HG02610 (cell line): ENCODE measurements around the gene INSYN2B.

Experiments
- ATAC-seq: cut with Tn5 transposase; IDR thresholded peaks from one replicate; pipeline ENCODE4 v1.9.1; 2021; ENCODE audit warnings: mild to moderate bottlenecking, moderate library complexity; ENCODE audit not compliant: unreplicated experiment

The INSYN2B gene

DNA sequence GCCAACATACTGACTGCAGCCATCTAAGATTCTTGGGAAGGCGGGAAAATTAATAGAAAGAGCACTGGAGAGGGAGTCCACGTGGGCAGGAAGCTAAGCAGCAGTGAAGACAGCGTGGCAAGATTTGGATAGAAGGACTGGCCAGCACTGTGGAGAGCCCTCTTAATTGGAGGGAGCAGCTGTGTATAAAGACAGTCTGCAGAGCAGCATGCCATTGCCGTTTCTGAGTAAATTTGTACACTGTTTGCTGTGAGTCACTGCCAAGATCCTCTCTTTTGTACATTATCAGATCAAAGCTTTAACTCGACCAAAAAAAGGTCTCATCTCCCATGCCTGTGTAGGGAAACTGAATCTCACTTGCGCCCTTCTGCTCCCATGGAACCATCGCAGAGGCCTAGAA is 45.3 kb downstream of the INSYN2B start:
- no peak for ATAC-seq

- ATAC-seq, result no peak
These were observed 46.7 kb downstream of the INSYN2B start for GRCh38 chr5:169933616-169934015.

GRCh38 chr5:169933127-169933526 is 47.2 kb downstream of the INSYN2B start:
- ATAC-seq, result no peak

DNA sequence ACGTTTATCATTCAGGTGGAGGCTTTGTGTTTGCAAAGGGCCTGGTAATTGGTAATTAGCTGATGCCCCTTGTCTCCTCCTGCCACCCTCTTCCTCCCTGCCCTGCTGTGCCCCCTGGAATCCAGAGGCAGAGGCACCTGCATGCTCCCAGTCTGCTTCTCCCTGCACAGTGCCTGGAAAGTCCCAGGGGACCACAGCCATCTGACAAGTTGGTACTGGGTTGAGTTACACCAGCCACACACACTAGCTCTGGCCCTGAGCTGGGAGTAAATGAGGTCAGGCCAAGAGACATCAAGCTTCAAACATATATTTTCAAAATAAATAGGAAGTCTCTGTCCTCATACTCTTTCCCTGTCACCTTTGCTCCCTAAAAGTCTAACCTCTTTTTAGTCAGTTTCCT is 56.3 kb downstream of the INSYN2B start:
- ATAC-seq, result peak; percentile 92

DNA sequence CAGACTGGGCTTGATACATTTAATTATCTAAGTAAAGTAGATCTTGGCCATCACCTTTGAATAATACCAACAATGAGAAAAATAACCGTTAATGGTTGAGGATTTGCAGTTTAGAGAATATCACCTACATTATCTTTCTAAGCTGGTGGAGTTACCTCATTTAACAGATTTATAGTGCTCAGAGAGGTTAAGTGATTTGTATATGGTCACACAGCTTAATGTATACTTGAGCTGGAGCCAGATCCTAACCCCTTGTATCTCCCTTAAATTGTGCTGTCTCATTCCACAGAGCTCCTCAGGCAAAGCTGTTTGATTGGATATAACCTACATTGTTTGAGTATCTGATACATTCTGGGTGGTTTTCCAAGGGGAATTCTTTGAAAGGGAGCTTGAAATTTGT is 57.8 kb downstream of the INSYN2B start:
- ATAC-seq, result no peak

DNA sequence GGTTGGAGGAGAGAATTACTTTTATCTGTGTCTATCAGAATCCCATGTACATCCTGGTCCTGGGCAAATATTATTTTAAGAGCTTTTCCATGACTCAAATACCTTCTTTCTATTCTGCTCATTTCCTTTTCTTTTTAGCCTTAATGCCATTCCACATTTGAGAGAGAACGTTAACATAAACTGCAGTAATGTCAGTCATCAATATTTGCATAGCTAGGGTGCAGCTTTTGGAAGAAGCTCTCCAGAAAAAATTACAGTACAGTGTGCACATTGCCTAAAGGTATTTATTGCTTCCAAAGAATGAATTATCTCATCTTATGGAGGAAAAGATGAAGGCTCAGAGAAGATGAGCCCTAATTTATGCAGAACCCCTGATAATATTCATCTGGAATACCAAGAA is 58.3 kb downstream of the INSYN2B start:
- no peak for ATAC-seq

- no peak for ATAC-seq
These were observed 58.9 kb downstream of the INSYN2B start for GRCh38 chr5:169921384-169921783.

DNA sequence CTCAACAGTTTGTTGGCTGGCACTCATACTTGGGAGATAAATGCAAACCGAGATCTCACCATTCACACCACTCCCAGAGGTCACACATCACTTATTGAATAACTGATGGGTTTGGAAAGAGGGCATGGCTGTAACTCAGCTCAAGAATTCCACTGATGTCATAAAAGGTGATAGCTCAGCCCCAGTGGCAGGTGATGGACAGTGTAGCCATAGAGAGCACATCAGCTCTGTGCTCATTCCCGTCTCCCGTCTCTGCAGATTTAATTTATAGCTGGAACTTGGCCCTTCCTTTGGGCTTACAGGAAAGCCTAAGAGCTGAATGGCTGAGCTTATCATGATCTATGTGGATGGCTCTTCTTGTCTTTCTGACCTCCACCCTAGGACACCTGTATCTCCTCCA is 59.8 kb downstream of the INSYN2B start:
- ATAC-seq, result no peak

- ATAC-seq, result no peak
These were observed 62.1 kb downstream of the INSYN2B start for GRCh38 chr5:169918228-169918627.

GRCh38 chr5:169917500-169917899 is 62.8 kb downstream of the INSYN2B start:
- ATAC-seq, result no peak

- no peak for ATAC-seq
These were observed 65.5 kb downstream of the INSYN2B start for GRCh38 chr5:169914766-169915165.

- no peak for ATAC-seq
These were observed 66.8 kb downstream of the INSYN2B start for GRCh38 chr5:169913479-169913878.

GRCh38 chr5:169911448-169912212 is 68.7 kb downstream of the INSYN2B start:
- no peak for ATAC-seq

- ATAC-seq, result no peak
These were observed 69.9 kb downstream of the INSYN2B start for GRCh38 chr5:169910393-169910792.

DNA sequence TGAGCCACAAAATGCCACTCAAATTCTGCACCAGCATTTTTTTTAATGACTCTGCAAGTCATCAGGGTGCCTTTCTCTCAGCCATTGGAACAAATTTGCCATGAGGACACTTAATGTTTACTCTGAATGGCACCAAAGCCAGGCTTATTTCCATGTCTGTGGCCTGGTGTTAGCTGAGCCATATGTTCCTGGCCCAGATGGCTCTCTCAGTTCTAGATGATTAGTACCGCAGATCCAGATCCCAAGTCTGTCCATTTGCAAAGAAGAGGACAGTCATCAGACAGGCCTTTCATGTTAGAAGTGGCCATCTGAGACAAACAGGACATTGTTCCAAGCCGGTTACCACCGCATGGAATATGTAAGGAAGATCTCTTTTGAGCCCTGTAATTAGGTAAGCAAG is 70.3 kb downstream of the INSYN2B start:
- ATAC-seq, result no peak

DNA sequence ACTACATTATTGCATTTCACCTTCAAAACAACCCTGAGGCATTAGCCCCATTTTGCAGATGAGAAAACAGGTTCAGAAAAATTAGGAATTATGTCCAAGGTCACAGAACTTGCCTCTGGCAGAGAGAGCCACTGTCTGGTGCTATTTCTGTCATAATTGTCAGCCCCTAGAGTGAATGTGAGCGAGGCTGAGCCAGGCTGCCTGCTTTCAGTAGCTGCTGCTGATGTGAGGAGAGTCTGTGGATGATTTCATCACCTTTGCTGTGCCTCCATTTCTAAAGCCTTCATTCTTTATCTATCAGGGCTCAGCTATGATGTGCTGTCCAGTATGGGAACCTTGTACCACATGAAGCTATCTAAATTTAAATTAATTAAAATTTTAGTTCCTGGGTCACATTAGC is 71.4 kb downstream of the INSYN2B start:
- no peak for ATAC-seq

DNA sequence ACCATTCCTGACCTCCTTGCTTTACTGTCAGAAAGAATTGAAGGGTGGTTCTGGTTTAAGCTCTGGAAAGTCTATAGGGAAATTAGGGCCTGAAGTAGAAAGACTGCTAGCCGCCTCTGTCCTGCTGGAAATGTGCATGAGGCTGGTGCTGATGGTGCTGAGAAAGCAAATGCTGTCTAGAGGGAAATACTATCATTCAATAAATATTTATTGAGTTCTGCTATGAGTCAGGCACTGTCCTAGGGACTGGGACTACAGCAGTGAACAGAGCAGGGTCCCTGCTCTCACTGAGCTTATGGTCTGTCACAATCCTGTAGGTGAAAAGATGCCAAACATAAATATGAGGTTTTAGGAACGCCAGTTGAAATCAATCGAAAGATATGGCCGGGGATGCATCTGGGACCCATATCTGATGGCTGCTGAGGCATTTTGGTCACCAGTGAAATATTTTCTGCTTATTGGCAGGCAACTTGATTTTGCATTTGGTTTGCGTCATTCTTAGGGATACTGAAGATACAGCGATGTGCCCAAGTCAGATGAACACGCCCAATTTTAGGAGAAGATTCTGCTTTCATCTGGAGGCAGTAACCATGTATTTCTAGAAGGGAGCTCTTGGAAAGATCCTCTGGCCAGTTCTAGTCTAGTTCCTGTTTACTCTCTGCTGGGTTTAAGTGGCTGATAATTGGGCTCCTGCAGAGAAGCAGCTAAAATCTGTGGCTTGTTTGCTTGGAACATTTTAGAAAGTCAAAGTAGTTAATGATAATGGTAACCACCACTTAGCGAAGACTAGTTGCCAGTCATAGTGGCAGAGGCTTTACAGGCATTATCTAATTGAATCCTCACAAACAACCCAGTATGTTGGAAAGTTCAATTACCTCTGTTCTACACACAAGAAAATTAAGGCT is 73.3 kb downstream of the INSYN2B start:
- no peak for ATAC-seq

DNA sequence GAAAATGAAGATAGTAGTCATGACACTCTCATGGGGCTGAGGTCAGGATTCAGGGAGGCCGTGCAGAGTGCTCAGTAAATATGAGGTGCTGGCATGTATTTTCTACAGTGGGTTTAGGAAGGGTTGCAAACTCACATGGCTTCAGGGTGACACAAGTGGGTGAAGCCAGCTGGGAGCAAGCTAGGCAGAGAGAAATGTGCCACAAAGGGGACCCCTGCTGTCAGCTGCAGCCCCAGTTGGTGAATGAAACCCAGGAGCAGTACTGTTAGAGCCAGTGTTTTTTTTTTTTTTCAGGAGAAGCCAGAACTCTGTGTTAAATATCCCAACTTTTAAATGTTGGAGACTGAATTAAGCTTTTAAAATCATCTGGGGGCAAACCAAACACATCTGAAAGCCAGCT is 75.3 kb downstream of the INSYN2B start:
- no peak for ATAC-seq

- no peak for ATAC-seq
These were observed 75.8 kb downstream of the INSYN2B start for GRCh38 chr5:169904508-169904907.

DNA sequence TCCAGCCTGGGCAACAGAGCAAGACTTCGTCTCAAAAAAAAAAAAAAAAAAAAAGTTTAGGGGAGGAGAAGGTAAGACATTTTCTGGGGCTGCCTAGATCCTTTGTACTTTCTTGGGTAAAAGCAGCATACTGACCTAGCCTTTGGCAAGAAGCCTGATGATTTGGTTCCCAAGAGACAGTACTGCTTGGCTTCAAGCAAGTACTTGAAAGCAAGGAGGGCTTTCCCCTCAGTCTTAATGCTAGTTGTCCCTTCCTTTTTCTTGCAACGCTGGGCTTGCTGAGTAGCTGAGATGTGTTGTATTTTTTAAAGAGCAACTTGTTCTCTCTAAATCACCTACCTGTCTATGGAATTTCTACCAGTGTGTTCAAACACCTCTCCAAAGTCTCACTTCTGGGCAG is 76.2 kb downstream of the INSYN2B start:
- ATAC-seq, result no peak

GRCh38 chr5:169901896-169902295 is 78.4 kb downstream of the INSYN2B start:
- ATAC-seq, result no peak

DNA sequence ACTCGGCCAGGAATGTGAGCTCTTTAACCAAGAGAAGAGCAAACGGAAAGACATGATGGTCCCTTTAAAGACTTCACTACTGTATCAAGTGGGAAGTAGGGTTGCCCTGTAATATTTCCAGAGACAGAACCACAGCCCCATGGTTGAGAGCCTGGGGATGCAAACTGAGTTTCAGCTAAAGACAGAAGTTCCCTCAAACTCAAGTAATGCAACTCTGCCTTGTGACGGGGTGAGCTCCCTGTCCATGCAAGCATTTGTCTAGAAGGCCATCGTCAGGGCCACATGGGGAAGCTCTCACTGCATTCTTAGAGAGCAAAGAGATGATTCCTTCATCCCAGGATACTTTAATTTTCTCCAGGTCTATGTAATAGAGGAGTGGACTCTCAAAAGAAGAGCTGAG is 82.8 kb downstream of the INSYN2B start:
- no peak for ATAC-seq
